Amniotic epithelial cell (primary cell): ENCODE data around the gene LRRC49.
"Not testable (repeated sequence)": the region's sequence is repeated elsewhere in the genome, so short reads cannot be mapped to it uniquely, and the experiment has no call there.

Experiments used
- DNase-seq: peaks from one replicate; pipeline ENCODE4 v3.0.0-alpha.2; 2010; ENCODE audit warnings: low read depth

LRRC49 gene

DNA sequence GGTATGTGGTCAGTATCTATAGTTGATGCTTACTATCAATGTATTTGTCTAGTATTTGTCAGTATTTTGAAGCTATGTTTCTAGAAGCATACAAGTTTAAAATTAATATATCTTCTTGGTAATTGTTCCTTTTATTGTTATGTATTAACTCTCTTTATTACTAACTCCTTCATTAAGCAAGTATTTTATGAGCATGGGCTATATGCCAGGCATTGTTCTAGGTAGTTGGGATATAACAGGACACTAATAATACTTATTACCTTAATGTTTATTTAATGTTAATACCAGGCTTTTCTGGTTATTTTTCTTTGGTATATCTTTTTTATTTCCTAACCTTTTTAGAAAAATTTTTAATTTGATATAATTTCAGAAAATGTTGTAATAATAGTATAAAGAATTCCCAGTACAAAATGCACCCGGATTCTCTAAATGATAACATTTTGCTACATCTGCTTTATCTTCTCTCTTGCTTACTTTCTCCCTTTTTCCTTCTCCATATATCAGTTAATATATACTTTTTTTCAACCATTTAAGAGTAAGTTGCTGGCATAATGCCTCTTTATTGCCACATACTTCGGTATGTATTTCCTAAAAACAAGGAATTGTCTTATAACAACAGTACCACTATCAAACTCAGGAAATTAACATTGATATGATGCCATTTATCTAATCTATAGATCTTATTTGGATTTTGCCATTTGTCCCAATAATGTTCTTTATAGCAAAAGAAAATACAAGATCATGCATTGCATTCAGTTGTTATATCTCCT lies 30.9 kb downstream of the LRRC49 start:
- DNase-seq = peak; percentile 20

DNA sequence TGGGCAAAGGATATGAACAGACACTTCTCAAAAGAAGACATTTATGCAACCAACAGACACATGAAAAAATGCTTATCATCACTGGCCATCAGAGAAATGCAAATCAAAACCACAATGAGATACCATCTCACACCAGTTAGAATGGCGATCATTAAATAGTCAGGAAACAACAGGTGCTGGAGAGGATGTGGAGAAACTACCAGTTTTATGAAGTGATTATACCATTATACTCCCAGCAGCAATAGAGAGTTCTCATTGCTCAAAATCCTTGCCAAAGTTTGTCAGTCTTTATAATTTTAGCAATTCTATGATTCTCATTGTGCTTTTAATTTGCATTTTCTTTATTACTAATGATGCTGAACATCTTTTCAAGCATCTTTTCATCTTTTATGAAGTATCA lies 34.3 kb downstream of the LRRC49 start:
- not testable (repeated sequence) for DNase-seq

DNA sequence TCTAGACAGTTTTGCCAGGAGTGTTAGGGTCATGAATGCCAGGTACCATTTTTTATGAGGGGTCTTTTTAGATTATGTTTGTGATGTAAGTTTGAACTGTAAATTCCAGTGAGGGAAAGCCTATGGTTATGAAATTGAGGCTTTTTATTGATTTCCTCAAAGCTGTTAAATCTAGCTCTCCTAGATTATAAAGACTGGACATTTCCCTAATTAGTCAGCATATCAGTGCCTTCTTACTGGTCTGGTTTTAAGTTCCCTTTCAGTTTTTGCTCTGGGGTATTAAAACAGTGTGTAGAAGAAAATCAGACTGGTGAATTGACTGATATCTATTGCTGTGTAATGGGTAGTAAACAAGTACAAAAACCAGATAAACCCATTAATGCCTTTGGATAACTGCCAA lies 39.2 kb downstream of the LRRC49 start:
- DNase-seq = no peak

DNA sequence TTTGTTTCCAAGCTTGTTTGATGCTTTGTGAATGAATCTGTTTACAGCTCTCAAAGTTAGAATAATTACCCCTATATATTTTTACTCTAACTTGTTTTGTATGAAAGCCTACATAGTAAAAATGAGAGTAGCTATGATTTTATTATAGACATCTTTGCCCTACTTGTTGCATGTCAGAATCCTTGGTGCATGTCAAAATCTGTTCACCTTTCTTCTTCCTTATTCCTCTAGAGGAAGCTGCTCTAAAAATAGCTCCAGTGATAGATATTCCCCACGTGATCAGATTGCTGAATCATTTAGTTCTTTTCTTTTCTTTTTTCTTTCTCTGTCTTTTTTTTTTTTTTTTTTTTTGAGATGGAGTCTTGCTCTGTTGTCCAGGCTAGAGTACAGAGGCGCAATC lies 39.8 kb downstream of the LRRC49 start:
- DNase-seq = no peak

DNA sequence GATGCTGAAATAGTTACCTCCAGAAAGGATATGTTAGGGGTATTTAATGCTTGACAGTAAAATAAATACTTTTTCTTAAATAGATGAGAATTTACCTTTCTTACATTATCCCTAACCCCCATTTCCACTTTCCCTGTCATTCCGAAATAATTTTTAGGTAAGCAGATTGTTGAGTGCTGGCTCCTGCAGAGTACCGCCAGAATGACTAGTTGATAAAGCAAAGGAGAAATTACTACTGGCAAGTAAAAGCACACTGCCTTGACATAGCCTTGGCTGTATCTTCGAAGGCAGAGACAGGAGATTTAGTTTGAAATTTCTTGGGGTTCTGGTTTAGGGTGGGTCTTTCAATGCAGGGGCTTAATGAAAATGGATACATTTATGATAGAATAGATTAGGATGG lies 40.8 kb downstream of the LRRC49 start:
- DNase-seq = no peak

DNA sequence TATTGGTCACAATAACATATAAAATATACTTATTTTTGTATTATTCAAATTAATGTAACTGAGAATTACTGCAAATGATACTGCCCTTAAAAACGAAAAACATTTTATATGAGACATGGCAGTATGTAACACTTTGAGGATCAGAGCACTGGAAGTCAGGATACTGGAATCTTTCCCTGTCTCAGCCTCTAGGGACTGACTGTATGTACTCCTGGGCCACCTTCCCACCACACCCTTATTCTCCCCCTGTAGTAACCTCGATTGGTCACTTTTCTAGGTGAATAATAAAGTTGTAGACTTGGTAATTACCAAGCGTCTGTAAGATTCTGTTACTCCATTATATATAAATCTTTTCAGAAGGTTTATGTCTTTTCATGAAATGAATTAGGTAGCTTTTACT lies 43.0 kb downstream of the LRRC49 start:
- no peak for DNase-seq

DNA sequence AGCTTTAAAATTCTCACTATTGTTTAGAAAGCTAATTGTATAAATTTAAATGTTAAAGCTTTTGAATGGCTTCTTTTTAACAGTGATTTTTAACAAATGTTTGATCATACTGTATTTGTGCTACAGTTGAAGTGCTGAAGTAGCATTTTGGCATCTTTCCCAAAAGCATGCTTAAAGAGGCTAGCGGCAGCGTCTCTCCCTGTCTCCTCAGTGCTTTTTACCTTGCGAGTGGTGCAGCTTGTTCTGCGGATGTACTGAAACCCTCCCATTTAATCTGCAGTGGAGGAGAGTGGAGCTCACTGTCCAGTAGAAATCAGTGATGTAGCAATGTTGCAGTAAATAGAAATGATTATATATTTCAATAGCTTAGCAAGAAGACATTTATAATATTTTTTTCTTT lies 43.7 kb downstream of the LRRC49 start:
- DNase-seq = peak; percentile 4

DNA sequence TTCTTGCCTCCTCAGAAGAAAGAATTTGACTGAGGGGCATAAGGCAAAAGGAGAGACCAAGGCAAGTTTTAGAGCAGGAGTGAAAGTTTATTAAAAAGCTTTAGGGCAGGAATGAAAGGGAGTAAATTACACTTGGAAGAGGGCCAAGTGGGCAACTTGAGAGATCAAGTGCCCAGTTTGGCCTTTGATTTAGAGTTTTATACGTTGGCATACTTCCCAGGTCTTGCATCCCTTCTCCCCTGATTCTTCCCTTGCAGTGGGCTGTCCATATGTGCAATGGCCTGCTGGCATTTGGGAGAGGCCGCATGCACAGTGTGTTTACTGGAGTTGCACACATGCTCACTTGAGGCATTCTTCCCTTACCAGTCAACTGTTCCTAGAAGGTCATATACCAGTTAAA lies 50.7 kb downstream of the LRRC49 start:
- not testable (repeated sequence) for DNase-seq

DNA sequence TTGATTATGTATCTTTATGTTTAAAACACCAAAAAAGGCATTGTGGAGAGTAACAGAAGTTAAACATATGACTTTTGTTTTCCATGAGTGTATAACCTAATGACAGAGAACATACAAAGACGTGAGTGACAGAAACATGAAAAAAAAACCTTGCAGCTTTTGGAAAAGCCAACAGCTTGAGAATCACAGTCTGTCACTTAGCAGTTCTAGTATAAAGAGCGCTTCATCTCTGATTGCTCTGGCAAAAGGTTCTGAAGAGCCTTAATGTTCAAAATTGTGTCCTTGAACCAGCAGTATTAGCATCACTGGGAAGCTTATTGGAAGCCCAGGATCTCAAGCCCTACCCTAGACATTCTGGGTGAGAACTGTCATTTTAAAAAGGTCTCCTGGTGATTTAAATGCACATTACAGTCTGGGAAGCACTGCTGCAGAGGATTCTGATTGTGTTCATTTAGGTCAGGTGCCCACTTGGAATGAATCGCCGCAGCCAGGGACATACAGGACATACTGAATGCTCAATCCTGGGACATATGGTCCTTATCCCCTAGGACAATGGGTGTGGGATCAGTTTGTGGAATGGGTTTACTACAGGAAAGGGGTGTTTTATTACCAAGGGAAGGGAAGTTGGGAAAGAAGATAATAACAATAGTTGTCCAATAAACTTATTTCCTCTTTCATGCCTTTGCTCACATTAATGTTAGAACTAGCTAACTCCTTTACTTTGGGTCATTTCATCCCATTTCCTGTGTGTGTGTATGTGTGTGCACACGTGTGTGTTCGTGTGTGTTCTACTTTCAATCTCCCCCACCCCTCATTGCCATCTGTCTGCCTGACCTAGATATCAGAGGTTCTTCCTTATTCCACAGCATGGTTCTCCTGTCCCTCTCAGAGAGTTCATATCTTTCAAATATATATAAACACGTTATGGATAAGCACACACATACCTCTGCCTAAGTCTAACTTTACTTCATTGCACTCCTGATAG lies 55.0 kb downstream of the LRRC49 start:
- no peak for DNase-seq

DNA sequence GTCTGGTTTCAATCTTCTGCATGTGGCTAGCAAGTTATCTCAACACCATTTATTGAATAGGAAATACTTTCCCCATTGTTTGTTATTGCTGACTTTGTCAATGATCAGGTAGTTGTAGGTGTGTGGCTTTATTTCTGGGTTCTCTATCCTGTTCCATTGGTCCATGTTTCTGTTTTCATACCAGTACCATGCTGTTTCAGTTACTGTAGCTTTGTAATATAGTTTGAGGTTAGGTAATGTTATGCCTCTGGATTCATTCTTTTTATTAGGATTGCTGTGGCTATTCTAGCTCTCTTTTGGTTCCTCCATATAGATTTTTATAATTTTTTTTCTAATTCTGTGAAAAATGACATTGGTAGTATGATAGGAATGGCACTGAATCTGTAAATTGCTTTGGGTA lies 58.3 kb downstream of the LRRC49 start:
- DNase-seq = no peak

DNA sequence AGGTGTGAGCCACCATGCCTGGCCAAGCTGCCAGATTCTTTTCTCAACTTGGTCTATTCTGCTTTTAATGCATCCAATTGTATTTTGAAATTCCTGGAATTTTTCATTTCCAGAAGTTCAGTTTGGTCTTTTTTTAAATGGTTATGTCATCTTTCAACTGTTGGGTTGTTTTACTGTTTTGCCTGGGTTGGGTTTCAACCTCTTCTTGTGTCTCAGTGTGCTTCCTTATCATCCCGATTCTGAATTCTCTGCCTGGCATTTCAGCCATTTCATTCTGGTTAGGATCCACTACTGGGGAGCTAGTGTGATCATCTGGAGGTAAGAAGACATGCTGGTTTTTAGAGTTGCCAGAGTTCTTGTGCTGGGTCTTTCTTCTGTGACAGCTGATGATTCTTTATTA lies 61.5 kb downstream of the LRRC49 start:
- DNase-seq = no peak

DNA sequence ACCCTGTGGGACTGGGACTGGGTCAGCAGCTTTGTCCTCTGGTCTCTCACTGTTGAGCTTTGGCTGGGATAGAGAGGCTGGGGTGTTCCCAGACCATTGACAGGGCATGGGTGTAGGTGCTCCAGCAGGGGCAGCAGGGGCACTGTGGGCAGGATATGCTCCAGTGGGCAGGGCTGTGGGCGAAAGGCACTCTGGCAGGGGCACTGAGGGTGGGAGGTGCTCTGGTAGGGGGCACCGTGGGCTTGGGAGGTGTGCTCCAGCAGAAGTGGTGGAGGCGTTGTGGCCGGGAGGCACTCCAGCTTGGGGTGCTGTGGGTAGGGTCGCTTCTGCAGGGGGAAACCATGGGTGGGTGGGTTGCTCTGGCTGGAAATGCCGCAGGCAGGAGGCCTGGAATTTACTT lies 62.1 kb downstream of the LRRC49 start:
- DNase-seq = no peak

DNA sequence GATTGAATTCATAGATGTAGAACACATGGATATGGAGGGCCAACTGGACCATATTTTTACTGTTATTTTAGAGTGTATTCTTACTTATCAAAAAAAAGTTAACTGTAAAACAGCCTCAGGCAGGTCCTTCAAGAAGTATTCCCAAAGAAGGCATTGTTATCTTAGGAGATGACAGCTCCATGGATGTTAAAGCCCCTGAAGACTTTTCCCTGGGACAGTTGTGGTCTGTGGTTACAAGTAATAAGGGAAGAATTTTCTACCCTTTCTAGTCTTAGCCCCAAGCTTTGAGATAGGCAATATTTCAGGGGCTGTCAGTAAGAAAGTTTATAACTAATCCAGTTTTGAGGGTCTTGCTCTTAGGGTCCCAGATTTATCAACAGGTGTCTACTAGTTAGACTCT lies 62.5 kb downstream of the LRRC49 start:
- DNase-seq = peak; percentile 52

DNA sequence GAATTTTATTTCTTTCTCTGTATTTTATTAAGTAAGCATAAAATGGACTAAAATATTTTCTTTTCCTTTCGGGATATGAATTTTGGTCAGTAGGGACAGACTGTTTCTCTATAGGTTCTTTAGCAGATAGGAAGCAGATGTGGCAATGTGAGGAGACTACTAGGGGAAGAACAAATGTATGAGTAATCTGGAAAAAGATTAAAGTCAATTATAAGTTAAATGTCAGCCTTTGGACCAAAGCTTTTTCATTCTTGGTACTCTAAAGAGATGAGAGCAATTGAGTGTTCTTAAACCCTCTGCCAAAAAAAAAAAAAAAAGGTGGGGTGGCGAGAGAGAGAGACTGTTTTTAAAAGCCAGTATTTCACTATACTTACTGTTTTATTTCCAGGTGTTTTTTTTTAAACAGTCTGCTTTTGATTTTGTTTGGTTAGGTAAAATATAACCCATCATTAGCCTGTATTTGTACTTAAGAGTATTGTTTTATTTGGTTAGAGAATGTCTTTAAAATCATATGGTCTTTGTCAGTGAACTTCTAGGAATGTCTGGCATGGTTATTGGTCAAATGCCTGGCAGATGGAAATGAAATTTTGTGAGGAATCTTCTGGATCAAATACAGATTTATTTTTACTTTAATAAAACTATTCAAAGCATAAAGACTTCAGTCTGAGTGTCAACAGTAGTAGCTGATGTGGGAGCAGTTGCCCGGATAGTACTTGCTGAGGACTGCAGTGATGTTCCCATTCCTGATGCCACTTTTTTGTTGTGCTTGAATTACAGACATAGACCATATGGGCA lies 63.8 kb downstream of the LRRC49 start:
- DNase-seq = peak; percentile 21

DNA sequence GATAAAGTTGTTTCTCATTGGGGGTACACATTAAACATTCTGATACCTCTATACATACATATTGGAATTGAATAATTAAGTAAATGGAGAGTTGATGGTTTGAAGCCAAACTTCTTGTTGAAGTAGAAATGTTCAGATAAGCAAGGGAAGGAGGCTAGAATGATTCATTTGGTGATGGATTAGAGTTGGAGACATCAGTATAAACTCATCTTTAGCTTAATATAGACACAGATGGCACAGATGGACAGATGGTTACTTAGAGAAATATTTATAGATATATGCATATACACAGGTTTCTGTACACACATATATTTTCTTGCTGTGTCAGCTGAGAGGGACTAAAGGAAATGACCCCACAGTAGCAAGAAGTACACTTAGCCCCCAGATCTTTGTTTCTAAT lies 69.5 kb downstream of the LRRC49 start:
- DNase-seq = no peak

DNA sequence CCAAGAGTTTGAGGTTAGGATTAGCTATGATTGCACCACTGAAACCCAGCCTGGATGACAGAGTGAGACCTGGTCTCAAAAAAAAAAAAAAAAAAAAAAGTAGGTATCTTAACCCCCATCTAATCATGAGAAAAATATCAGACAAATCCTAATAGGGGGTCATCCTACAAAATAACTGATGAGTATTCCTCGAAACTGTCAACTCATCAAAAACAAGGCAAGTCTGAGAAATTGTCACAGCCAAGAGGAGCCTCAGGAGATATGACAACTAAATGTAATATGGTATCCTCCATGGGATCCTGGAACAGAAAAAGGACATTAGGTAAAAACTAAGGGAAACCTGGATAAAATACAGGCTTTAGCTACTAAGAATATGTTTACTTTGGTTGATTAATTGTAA lies 70.6 kb downstream of the LRRC49 start:
- DNase-seq = no peak

DNA sequence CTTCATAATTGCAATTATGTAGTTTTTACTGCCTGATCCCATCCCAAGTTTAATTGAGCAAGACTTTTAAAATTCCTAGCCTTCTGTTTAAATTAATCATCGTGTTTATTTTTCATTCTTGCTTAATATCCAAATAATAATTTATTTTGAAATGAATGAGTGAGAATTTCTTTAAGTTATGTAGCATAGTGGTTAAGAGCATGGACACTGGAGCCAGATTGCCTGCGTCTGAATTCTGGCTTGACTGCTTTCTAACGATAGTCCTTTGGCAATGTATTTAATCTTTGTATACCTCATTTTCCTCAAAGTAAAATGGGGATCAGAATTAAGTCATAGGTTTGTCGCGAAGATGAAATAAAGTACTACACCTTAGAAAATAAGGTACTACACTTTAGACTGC lies 71.4 kb downstream of the LRRC49 start:
- DNase-seq = peak; percentile 7

DNA sequence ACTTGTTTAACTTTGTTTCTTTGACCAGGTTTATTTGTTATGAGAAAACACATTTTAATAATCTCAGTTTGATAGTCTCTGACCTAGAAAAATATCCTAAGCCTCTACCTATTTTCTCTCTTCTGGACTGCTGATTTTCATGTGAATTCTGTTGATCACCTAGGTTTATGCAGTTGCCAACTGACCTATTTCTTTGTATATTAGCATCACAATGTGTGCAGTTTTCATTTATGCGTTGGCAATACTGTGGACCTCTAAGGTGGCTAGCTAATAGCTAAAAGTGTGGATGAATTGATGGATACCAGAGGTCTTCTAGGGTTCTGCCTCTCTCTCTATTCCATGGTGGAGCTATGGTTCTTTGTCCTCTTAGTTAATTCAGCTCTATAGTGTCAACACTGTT lies 72.1 kb downstream of the LRRC49 start:
- DNase-seq = no peak

DNA sequence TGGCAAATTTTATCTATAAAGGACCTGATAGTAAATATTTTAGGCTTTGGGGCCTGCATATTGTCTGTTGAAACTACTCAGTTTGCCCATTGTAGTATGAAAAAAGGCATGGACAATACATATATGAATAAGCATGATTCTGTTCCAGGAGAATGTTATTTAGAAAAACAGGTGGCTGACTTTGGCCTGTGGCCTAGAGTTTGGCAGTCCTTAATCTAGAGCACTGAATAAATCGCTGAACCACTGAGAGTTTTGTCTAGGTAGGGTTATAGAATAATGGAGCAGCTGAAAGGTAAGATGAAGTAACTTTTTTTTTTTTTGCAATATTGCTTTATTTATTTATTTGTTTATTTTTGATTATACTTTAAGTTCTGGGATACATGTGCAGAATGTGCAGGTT lies 75.0 kb downstream of the LRRC49 start:
- no peak for DNase-seq

DNA sequence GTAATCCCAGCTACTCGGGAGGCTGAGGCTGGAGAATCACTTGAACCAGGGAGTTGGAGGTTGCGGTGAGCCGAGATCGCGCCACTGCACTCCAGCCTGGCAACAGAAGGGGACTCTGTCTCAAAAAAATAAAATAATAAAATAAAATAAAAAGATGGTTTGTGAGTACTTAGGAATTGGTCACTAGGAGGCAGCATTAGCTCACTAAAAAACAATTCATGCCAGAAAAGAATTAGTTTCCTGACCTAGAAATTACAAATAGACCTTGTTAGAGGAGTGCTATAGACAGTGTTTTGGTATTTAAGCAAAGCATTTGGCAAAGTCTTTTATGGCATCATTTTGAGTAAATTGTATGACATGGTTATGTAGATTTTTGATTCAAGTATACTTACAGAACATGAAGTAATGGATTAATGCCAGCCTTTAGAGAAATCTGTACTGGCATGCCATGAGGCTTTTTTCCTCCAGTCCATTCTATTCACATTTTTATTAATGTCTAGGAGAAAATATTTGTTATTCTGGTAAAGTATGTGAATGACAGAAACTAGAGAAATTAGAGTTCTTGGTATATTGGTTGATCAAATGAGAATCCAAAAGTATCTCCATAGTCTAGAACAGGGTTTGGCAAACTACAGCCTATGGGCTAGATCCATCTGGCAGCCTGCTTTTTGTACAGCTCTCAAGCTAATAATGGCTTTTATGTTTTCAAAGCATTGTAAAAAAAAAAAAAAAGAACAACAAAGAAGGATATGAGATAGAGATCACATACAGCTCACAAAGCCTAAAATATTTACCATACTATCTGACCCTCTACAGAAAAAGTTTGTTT lies 81.6 kb downstream of the LRRC49 start:
- peak; percentile 65 for DNase-seq

DNA sequence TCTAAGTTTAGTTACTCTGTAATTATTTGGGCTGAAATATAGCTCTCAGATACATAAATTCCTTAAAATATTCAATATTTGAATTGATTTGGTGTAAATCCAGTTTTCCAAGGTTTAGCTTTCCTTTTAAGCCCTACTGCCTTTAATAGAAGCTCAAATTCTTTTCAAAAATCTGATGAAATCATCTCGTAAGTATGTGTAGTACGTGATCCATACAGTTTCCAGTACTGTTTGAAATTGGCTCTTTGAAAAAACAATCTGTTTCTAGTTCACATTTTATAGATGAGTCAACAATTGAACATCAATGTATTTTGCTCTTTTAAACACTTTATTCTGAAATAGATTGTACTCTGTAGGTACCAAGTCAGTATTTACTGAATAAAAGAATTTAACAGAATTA lies 84.2 kb downstream of the LRRC49 start:
- DNase-seq = no peak
